B cell (primary cell): ENCODE data around the gene DPY19L1. TPM values are rescaled to one million over a fixed set of nuclear protein-coding genes. Genes with fewer than 3 reads are reported as not detected.

Source experiments
- ATAC-seq: fragments of 200-7000 bp; cut with Tn5 transposase; one replicate; pipeline ENCODE4 v1.10.0; 2021; ENCODE audit warnings: low read depth, mild to moderate bottlenecking, moderate number of reproducible peaks, moderate library complexity
- CTCF ChIA-PET: fragments of 350-600 bp; sonication (Branson Sonifier 250); formaldehyde crosslinking; loops from one replicate; lab custom pipeline; 2021; ENCODE audit warnings: antibody characterized with exemption, inconsistent platforms; lab: Charles Lee
- POLR2A ChIA-PET: fragments of 350-600 bp; sonication (Branson Sonifier 250); formaldehyde crosslinking; loops from one replicate; lab custom pipeline; 2021; ENCODE audit warnings: antibody characterized with exemption; lab: Charles Lee
- DNase-seq: peaks from one replicate; pipeline ENCODE4 v3.0.0; 2013
- H2AFZ ChIP-seq: 2 replicates; pipeline ENCODE4 v1.6.1; 2012; ENCODE audit warnings: mild to moderate bottlenecking, low read depth, low read length; ENCODE audit not compliant: insufficient read depth, poor library complexity, severe bottlenecking
- H3K27ac ChIP-seq, 2 donors: 1 replicate in 1 of 2; 2 replicates in 1 of 2; pipeline ENCODE4 v1.5.1; 2012 to 2013; ENCODE audit warnings: low read length in 2 of 2, mild to moderate bottlenecking in 2 of 2, moderate library complexity in 1 of 2
- H3K27me3 ChIP-seq, 4 experiments: fragments of 200-600 bp in 1 of 4; sonication (generic) in 1 of 4; replicated peaks in 1 of 4; 1 replicate in 2 of 4; 2 replicates in 2 of 4; pipeline versions ENCODE4 v1.6.1 to v1.7.0; 2013 to 2016; ENCODE audit warnings: low read length in 3 of 4, mild to moderate bottlenecking in 2 of 4, mixed read lengths in 1 of 4, moderate library complexity in 1 of 4; ENCODE audit not compliant: insufficient read depth in 4 of 4, control insufficient read depth in 3 of 4; ENCODE audit errors: control extremely low read depth in 1 of 4
- H3K36me3 ChIP-seq, 2 experiments: replicated peaks in 1 of 2; 1 replicate in 1 of 2; 2 replicates in 1 of 2; pipeline versions ENCODE4 v1.6.1 to v1.7.1; 2013; ENCODE audit warnings: low read length in 1 of 2; ENCODE audit not compliant: insufficient read depth in 2 of 2, control insufficient read depth in 1 of 2; ENCODE audit errors: control extremely low read depth in 1 of 2, extremely low read depth in 1 of 2
- H3K4me1 ChIP-seq, 2 donors: fragments of 200-600 bp in 1 of 2; sonication (generic) in 1 of 2; 1 replicate in 1 of 2; 2 replicates in 1 of 2; pipeline versions ENCODE4 v1.5.1 to v1.6.1; 2013 to 2017; ENCODE audit warnings: low read length in 2 of 2; ENCODE audit not compliant: control insufficient read depth in 2 of 2, insufficient read depth in 2 of 2
- H3K4me2 ChIP-seq: replicated peaks from 2 replicates; pipeline ENCODE3; 2012; ENCODE audit warnings: mild to moderate bottlenecking, low read depth, low read length; ENCODE audit not compliant: poor library complexity, severe bottlenecking
- H3K4me3 ChIP-seq, 5 experiments: fragments of 200-600 bp in 1 of 5; sonication (generic) in 1 of 5; 1 replicate in 3 of 5; 2 replicates in 2 of 5; pipeline versions ENCODE4 v1.5.1 to v1.7.0; 2011 to 2016; ENCODE audit warnings: low read length in 4 of 5, mild to moderate bottlenecking in 4 of 5, low read depth in 2 of 5, control low read depth in 1 of 5, moderate library complexity in 1 of 5; ENCODE audit not compliant: insufficient read depth in 1 of 5; ENCODE audit errors: control extremely low read depth in 1 of 5, extremely low read depth in 1 of 5
- H3K79me2 ChIP-seq: fragments of 200-600 bp; sonication (generic); one replicate; pipeline ENCODE4 v1.6.0; 2016; ENCODE audit warnings: low read length; ENCODE audit not compliant: control insufficient read depth, insufficient read depth
- H3K9ac ChIP-seq: fragments of 200-600 bp; sonication (generic); 2 replicates; pipeline ENCODE4 v1.6.1; 2017; ENCODE audit warnings: mild to moderate bottlenecking, low read length, moderate library complexity
- H3K9me3 ChIP-seq, 3 donors: one replicate each; pipeline versions ENCODE4 v1.6.1 to v1.7.1; 2013; ENCODE audit warnings: low read length in 2 of 3; ENCODE audit not compliant: control insufficient read depth in 2 of 3, insufficient read depth in 1 of 3; ENCODE audit errors: control extremely low read depth in 1 of 3
- H4K20me1 ChIP-seq: 2 replicates; pipeline ENCODE4 v1.6.0; 2012; ENCODE audit warnings: mild to moderate bottlenecking, low read length; ENCODE audit not compliant: insufficient read depth, control insufficient read depth, poor library complexity, severe bottlenecking
- H3K27ac Mint-ChIP-seq: one replicate; pipeline ENCODE4 v1.8.0; 2021; ENCODE audit warnings: mixed read lengths
- H3K27me3 Mint-ChIP-seq: one replicate; pipeline ENCODE4 v1.8.0; 2021; ENCODE audit warnings: mixed read lengths
- H3K4me1 Mint-ChIP-seq: one replicate; pipeline ENCODE4 v1.8.0; 2021; ENCODE audit warnings: mixed read lengths
- H3K4me3 Mint-ChIP-seq: one replicate; pipeline ENCODE4 v1.8.0; 2021; ENCODE audit warnings: mixed read lengths
- H3K9me3 Mint-ChIP-seq: one replicate; pipeline ENCODE4 v1.8.0; 2022; ENCODE audit warnings: mixed read lengths; ENCODE audit not compliant: insufficient read depth
- CTCF ChIP-seq: fragments of 200-600 bp; IDR thresholded peaks from one replicate; pipeline ENCODE4 v1.8.0; 2022; ENCODE audit warnings: antibody characterized with exemption, mild to moderate bottlenecking
- EZH2 ChIP-seq: IDR thresholded peaks from 2 replicates; pipeline ENCODE4 v1.6.1; 2012; ENCODE audit warnings: borderline replicate concordance, low read depth, mild to moderate bottlenecking, moderate library complexity, low read length; ENCODE audit not compliant: insufficient read depth, poor library complexity, severe bottlenecking
- WGBS: methylation state at CpG from one replicate; pipeline ENCODE4 v1.1.5; 2013; ENCODE audit warnings: missing lambda C conversion rate; ENCODE audit not compliant: insufficient coverage; 5-methylcytosine and 5-hydroxymethylcytosine counted together
- intact Hi-C: fragments of 100-400 bp; cut with micrococcal nuclease; formaldehyde crosslinking; loops from one replicate; pipeline ENCODE4 v1.10.0; 2022
- polyA plus RNA-seq: library from polyadenylated mRNA; depleted of rRNA; stranded (reverse); fragments of >200 nt; gene quantifications from 2 replicates; pipeline ENCODE4 v1.2.3, GENCODE V29; 2012
- total RNA-seq, 2 donors: library from RNA; stranded (reverse); fragments of 120-200 nt in 1 of 2; gene quantifications; 1 replicate in 1 of 2; 2 replicates in 1 of 2; pipeline versions ENCODE4 v1.2.3 to v1.2.4, GENCODE V29; 2013 to 2022

Gene DPY19L1
- total and polyA plus RNA-seq, 2 donors (not counting 1 experiment from before 2014, with no cell fraction given): 2.0 to 13.0 TPM

GRCh38 chr7:34895202-34895601 lies 142.1 kb downstream of the DPY19L1 start:
- ChIA-PET POLR2A (no interaction called here), CTCF (no interaction called here)
- Histone ChIP-seq H3K4me2 (no peak overlapping the region), H3K4me1 (no peaks in the 10 kb centered on the region), H3K36me3 (no peaks in the 10 kb centered on the region), H3K9ac (no peak overlapping the region), H3K9me3 (peaks cover 0 to 12% (median 9%) of the 10 kb centered on the region in 3 donors), H2AFZ (no peak overlapping the region), H3K27me3 (no peaks in the 10 kb centered on the region), H3K27ac (no peak overlapping the region), H3K79me2 (no peaks in the 10 kb centered on the region), H4K20me1 (no peaks in the 10 kb centered on the region), H3K4me3 (no peak overlapping the region)
- no peak for TF ChIP-seq EZH2
- TF ChIP-seq CTCF: no peak
- Mint-ChIP-seq H3K4me3 (no peak overlapping the region), H3K4me1 (no peaks in the 10 kb centered on the region), H3K27me3 (peaks cover 7% of the 10 kb centered on the region), H3K9me3 (peaks cover 8% of the 10 kb centered on the region), H3K27ac (no peak overlapping the region)
- no peak for ATAC-seq
- intact Hi-C loops: no loop called here
- no peak for DNase-seq

GRCh38 chr7:34889951-34890350 lies 147.3 kb downstream of the DPY19L1 start:
- CTCF ChIA-PET: no interaction called here
- POLR2A ChIA-PET: no interaction called here
- H3K27me3 Mint-ChIP-seq: peaks cover 4% of the 10 kb centered on the region

More at GRCh38 chr7:34889951-34890350, 147.3 kb downstream of the DPY19L1 start:
- Histone ChIP-seq H2AFZ (no peak overlapping the region), H3K4me2 (no peak overlapping the region), H3K4me3 (no peak overlapping the region), H3K79me2 (no peaks in the 10 kb centered on the region), H3K27ac (no peak overlapping the region), H3K9me3 (peaks cover 1 to 3% (median 2%) of the 10 kb centered on the region in 3 donors), H3K4me1 (no peaks in the 10 kb centered on the region), H3K36me3 (no peaks in the 10 kb centered on the region), H3K27me3 (no peaks in the 10 kb centered on the region), H4K20me1 (no peaks in the 10 kb centered on the region), H3K9ac (no peak overlapping the region)
- intact Hi-C loops: no loop called here
- TF ChIP-seq EZH2: no peak
- TF ChIP-seq CTCF: no peak
- no CpG with 5 or more reads among the region's 1 CpG for WGBS
- DNase-seq (no peak), ATAC-seq (no peak)
- H3K27ac Mint-ChIP-seq: no peak overlapping the region
- peaks cover 7% of the 10 kb centered on the region for H3K9me3 Mint-ChIP-seq
- H3K4me1 Mint-ChIP-seq: no peaks in the 10 kb centered on the region
- H3K4me3 Mint-ChIP-seq: no peak overlapping the region
